Measurements from ENCODE around the gene HOXA6.

The HOXA6 gene

GRCh38 chr7:27095897-27096767, 51.4 kb downstream of the HOXA6 start, which contains the start of gene HOXA1:
Gene HOXA1 (minus strand): TSS chr7:27096000. CDS start chr7:27095912, 88 bp downstream.
- DNase-seq: peak; percentile 95
